Brain microvascular endothelial cell (primary cell): ENCODE data around the gene YWHAQ.
A peak's percentile ranks its signal among the peaks of the same experiment; 100 is the strongest.

Source experiments
- DNase-seq: peaks from one replicate; pipeline ENCODE4 v3.0.0-alpha.2; 2020
- H3K27ac ChIP-seq: fragments of 250-450 bp; sonication (Bioruptor Pico); 2 replicates; pipeline ENCODE4 v1.5.1; 2020; ENCODE audit warnings: mild to moderate bottlenecking, moderate library complexity
- H3K27me3 ChIP-seq: fragments of 250-450 bp; sonication (Bioruptor Pico); replicated peaks from 2 replicates; pipeline ENCODE4 v1.5.1; 2020; ENCODE audit warnings: mild to moderate bottlenecking
- H3K36me3 ChIP-seq: fragments of 250-450 bp; sonication (Bioruptor Pico); replicated peaks from 2 replicates; pipeline ENCODE4 v1.5.1; 2020; ENCODE audit warnings: mild to moderate bottlenecking
- H3K4me3 ChIP-seq: 2 replicates; pipeline ENCODE4 v1.5.1; 2011; ENCODE audit warnings: low read depth, mild to moderate bottlenecking, control low read depth, low read length, moderate library complexity
- in situ Hi-C: cut with HindIII; loops from 2 replicates; pipeline ENCODE4 v1.10.0; 2017; ENCODE audit warnings: low sequenced_read_pairs, low pct_ligation_motif_present
- TF ChIP-seq, protein P1 (sequence below): IDR thresholded peaks from 2 replicates; pipeline ENCODE4 v1.5.1; 2011; ENCODE audit warnings: low read depth, mild to moderate bottlenecking, moderate library complexity, low read length, control low read depth, inconsistent platforms; ENCODE audit errors: missing control alignments

Gene YWHAQ

DNA sequence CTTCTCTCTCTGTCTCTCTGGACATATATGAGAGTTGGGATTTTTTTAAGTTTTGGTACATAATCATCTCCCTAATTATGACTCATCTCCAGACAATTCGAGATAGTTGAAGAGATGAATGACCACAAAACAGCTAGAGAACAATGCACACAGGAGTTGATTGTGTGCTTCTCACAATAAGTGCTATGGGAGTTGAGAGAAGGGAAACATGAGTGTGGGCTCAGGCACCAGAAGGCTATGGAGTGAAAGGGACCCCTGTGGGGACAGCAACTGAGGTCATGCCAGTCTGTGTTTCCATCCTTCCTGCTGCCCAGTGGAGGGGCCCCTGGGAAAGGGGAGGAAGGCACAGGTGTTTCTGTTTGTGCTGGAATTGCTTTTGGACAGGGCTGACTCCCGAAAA is 6.5 kb upstream of the YWHAQ start:
- TF ChIP-seq, protein P1, sequence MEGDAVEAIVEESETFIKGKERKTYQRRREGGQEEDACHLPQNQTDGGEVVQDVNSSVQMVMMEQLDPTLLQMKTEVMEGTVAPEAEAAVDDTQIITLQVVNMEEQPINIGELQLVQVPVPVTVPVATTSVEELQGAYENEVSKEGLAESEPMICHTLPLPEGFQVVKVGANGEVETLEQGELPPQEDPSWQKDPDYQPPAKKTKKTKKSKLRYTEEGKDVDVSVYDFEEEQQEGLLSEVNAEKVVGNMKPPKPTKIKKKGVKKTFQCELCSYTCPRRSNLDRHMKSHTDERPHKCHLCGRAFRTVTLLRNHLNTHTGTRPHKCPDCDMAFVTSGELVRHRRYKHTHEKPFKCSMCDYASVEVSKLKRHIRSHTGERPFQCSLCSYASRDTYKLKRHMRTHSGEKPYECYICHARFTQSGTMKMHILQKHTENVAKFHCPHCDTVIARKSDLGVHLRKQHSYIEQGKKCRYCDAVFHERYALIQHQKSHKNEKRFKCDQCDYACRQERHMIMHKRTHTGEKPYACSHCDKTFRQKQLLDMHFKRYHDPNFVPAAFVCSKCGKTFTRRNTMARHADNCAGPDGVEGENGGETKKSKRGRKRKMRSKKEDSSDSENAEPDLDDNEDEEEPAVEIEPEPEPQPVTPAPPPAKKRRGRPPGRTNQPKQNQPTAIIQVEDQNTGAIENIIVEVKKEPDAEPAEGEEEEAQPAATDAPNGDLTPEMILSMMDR = no peak
- peak; percentile 56 for DNase-seq
- Histone ChIP-seq H3K4me3 (no peak overlapping the region), H3K36me3 (no peaks in the 10 kb centered on the region), H3K27ac (peak overlapping the region; percentile 31), H3K27me3 (no peaks in the 10 kb centered on the region)
- in situ Hi-C loops = no loop called here

GRCh38 chr2:9634133-9634532 is 3.3 kb upstream of the YWHAQ start:
- no peaks in the 10 kb centered on the region for H3K27me3 ChIP-seq
- H3K36me3 ChIP-seq = no peaks in the 10 kb centered on the region
- in situ Hi-C loops = no loop called here
- TF ChIP-seq, protein P1 = no peak
- no peak overlapping the region for H3K27ac ChIP-seq
- no peak for DNase-seq
- no peak overlapping the region for H3K4me3 ChIP-seq

DNA sequence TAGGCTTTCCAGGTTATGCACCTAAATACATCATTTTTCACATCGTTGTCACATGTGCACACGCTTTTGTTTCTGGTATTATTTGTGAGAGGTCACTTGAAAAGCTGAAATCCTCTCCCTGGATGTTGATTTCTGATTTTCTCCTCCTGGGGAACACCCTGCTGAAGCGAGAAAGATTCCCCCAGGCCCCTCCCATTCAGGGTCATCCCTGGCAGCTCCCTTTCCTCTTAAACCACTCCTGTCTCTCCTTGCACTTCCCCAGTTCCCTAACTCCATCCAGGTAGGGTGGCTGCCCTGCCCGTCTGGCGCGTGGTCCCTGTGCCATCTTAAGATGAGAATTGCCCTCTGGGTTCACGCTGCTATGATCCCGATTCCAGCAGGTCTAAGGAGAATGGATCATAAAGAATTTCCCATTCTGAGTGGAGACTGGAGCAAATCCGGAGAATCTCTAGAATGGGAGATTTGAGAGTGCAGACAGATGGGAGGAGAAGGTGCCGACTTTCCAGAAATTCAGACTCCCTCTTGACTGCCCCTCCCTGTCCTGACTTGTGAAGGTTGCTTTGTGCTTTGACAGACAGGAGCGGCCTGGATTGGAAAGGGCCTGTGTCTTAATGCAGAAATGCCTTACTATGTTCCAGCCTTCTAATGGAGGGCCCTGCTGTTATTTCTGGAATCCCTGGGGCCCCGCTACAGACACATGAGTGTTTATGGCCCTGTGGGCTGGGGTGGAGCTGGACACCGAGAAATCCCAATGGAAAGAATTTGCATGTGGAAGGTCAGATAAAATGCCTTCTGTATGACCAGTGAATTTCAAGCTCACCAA is 1.3 kb upstream of the YWHAQ start:
- Histone ChIP-seq H3K27me3 (no peaks in the 10 kb centered on the region), H3K4me3 (no peak overlapping the region), H3K36me3 (peaks cover 5% of the 10 kb centered on the region), H3K27ac (no peak overlapping the region)
- TF ChIP-seq, protein P1 = no peak
- in situ Hi-C loops = no loop called here
- DNase-seq = no peak

GRCh38 chr2:9631553-9631819 is 689 bp upstream of the YWHAQ start:
- TF ChIP-seq, protein P1 = no peak
- H3K27me3 ChIP-seq = no peaks in the 10 kb centered on the region
- in situ Hi-C loops = no loop called here
- peak overlapping the region; percentile 13 for H3K27ac ChIP-seq
- peak overlapping the region; percentile 57 for H3K4me3 ChIP-seq
- DNase-seq = no peak
- H3K36me3 ChIP-seq = peaks cover 5% of the 10 kb centered on the region

DNA sequence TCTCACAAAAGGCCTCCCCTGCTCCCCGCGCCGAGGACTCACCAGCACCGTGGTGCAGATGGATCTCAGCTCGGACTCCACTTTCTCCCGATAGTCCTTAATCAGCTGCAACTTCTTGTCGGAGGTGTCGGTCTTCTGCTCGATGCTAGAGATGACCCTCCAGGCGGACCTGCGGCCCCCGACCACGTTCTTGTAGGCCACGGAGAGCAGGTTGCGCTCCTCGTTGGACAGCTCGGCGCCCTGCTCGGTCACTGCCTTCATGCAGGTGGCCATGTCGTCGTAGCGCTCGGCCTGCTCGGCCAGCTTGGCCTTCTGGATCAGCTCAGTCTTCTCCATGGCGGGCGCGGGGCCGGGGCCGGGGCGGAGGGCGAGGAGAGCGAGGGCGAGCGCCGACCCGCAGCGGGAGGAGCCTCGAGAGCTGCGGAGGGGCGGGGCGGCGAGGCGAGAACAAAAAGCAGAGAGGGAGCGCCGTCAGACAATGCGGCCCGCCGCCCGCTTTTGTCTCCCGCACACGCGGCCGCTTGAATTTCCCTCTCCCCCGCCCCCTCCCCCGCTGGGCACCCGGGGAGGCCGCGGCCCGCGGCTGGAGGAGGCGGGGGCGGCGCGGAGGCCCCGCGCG is 571 bp downstream of the YWHAQ start:
- in situ Hi-C loops = no loop called here
- peak overlapping the region; percentile 98 for H3K4me3 ChIP-seq
- H3K27ac ChIP-seq = peak overlapping the region; percentile 91
- DNase-seq = peak; percentile 35
- no peaks in the 10 kb centered on the region for H3K27me3 ChIP-seq
- H3K36me3 ChIP-seq = peaks cover 5% of the 10 kb centered on the region
- TF ChIP-seq, protein P1 = no peak
